GM18951 (cell line): ENCODE results near the gene MTNR1B.

ENCODE experiments used
- POLR2A ChIP-seq: IDR thresholded peaks from 4 replicates; pipeline ENCODE4 v1.6.1; 2011; ENCODE audit warnings: mild to moderate bottlenecking; ENCODE audit not compliant: insufficient read length, insufficient read depth; ENCODE audit errors: extremely low read depth
- in situ Hi-C: fragments of 300-500 bp; cut with MboI; formaldehyde crosslinking; loops from one replicate; pipeline ENCODE4 v1.12.0; 2022; ENCODE audit warnings: low sequenced_read_pairs, mixed read lengths, inconsistent platforms; ENCODE audit not compliant: unreplicated experiment

MTNR1B gene

DNA sequence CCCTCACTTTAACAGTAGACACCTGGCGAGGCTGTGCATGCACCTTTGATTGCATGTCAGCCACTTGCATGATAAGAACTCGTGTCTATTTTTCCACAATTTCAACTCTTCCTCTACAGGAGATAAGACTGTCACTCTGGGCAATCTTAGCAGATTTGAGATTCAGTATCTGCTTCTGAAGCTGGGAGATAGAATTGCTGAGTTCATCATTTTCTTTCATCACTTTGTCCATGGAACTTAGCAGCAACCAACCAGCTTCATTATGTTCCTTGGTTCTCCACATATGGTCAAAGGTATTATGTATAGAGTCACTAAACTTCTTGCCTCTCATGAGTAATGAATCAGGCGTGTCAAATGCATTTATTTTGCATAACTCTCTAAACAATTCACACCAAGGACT is 17.1 kb downstream of the MTNR1B start:
- TF ChIP-seq POLR2A: no peak
- in situ Hi-C loops: no loop called here

DNA sequence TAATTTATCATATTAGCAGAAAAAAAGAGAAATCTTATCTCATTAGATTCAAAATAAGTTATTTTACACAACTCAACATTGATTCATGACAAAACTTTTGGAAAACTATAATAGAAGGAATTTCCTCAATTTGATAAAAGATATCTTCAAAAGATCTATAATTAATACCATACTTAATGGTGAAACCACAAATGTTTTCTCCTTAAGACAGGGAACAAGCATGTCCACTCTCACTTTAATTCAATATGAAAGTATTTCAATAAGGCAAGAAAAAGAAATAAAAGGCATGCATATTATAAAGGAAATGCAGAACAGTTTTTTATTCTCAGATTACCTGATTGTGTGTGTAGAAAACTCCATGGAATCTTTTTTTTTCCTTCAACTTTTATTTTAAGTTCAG is 23.6 kb downstream of the MTNR1B start:
- in situ Hi-C loops: no loop called here

DNA sequence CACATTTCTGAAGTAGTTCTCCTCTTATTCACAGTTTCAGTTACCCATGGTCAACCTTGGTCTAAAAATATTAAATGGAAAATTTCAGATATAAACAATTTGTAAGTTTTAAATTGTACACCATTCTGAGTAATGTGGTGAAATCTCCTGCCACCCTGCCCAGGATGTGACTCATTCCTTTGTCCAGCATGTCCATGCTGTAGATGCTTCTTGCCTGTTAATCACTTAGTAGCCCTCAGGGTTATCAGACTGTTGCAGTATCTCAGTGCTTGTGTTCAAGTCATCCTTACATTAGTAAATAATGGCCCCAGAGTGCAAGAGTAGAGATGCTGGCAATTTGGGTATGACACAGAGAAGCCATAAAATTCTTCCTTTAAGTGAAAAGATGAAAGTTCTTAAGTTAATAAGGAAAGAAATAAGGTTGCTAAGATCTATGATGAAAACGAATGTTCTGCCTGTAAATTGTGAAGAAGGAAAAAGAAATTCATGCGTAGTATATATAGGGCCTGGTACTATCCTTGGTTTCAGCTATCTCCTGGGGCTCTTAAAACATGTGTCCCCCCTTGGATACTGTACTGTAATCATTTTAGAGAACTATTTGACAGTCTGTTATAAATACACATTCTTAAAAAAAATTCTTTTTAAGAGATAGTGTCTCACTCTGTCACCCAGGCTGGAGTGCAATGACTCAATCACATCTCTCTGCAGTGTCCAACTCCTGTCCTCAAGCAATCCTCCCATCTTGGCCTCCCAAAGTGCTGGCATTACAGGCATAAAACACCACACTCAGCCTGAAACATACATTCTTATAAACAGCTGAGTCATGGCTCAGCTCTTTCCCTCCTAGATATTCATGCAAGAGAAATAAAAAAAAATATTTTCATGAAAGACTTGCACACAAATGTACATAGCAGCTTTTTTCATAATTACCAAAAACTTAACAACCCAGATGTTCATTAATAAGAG is 31.3 kb downstream of the MTNR1B start:
- in situ Hi-C loops: no loop called here
- no peak for TF ChIP-seq POLR2A

More for the DNA sequence above, 23.6 kb downstream of the MTNR1B start:
- TF ChIP-seq POLR2A: no peak

- in situ Hi-C loops: no loop called here
- no peak for TF ChIP-seq POLR2A
Measured at GRCh38 chr11:93001806-93002205, 32.4 kb downstream of the MTNR1B start.

DNA sequence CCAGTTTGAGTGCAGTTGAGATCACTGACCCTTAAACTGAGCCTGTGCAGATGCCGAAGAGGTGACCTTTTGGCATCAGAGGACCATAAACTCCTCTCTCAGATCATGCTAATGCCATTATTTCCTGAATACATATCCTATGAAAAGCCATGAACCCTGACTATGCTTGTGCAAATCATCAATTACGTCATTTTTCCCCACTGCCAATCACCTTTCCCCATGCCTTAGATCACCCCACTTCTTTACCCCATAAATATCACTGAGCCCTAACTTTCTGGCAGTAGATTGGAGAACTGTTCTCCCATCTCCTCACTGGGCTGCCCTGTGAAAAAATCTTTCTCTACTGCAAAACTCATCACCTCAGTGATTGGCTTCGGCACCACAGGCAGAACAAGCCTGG is 32.9 kb downstream of the MTNR1B start:
- TF ChIP-seq POLR2A: no peak
- in situ Hi-C loops: no loop called here

DNA sequence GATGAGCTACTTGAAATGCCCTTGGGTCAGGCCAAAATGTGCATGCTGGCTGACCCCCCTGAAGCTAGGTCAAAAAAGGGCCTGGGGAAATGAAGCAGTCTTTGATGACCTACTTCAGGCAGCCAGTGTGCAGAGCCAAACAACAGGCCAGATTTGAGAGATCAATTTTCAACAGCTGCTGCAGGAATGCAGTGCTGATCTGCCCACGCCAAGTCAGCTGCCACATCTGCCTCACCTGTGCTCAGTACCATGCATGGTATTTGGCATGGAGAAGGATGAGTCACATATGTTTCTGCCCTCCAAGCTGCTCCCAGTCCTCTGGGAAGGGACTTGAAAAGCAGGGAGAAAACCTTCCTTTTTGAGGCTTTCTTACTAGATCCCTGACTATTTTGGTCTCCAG is 35.8 kb downstream of the MTNR1B start:
- no peak for TF ChIP-seq POLR2A
- in situ Hi-C loops: no loop called here

GRCh38 chr11:93013646-93014045 is 44.2 kb downstream of the MTNR1B start:
- in situ Hi-C loops: no loop called here
- TF ChIP-seq POLR2A: no peak

DNA sequence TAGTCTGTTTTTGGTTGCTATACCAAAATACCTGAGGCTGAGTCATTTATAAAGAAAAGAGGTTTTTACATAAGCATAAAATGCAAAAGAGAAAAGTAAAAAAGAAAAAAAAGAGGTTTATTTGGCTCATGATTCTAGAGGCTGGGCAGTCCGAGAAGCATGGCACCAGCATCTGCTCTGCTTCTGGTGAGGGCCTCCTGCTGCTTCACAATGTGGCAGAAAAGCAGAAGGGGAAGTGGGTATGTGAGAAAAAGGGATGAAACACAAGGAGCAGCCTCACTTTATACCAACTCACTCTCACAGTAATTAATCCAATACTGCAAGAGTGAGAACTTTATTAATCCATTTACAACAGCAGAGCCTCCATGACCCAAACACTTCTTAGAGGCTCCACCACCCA is 47.1 kb downstream of the MTNR1B start:
- no peak for TF ChIP-seq POLR2A
- in situ Hi-C loops: no loop called here

DNA sequence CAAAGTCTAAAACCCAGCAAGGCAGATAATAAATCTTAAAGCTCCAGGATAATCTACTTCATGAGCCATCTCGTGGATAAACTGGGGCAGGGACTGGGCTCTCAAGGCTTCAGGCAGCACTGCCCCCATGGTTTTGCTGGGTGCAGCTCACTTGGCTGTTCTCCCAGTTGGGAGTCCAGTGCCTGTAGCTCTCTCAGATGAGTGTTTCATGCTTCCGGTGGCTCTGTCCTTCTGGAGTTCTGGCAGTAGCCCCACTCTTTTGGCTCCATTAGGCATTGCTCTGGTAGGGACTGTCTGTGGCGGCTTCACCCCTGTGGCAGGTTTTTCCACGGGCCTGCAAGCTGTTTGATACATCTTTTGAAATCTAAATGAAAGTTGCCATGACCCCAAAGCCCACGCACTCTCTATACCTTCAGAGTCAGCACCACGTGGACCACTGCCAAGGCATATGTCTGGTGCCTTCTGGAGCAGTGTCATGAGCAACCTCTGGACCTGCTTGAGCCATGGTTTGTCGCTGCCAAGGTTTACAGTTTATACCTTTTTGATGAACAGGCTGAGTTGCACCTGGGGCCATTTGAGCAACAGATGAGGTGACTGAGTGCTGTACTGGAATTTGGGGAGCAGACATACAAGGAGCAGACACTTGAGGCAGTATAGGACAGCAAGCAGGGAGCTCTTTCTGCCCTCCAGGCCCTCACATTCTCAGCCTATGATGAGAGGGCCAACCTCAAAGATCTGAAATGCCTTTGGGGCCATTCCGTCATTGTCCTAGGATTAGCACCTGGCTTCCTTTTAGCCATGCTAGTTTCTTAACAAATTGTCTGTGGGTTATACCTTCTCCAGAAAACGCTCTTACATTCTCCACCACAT is 48.6 kb downstream of the MTNR1B start:
- in situ Hi-C loops: no loop called here

GRCh38 chr11:93020248-93021046 is 51.0 kb downstream of the MTNR1B start:
- in situ Hi-C loops: no loop called here
- no peak for TF ChIP-seq POLR2A

More for the DNA sequence above, 48.6 kb downstream of the MTNR1B start:
- TF ChIP-seq POLR2A: no peak

DNA sequence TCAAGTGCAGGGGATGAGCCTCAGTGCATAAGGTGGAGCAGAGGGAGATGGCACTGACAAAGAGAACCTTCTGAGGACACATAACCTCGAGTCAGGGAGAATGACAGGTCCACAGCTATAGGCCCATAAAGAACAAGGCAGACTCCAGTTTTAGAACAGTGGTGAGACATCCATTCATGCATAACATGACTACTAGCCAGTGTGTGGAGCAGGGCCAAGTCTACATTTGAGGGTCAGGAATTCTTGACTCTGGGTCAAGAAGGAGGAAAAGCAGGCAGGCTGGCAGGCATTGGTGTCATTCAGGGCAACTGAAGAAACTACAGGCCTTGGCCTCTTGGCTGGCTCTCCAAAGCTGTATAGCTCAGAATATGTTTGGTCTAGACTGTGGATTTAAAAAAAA is 54.9 kb downstream of the MTNR1B start:
- in situ Hi-C loops: no loop called here
- no peak for TF ChIP-seq POLR2A

GRCh38 chr11:93025558-93026255 is 56.3 kb downstream of the MTNR1B start:
- in situ Hi-C loops: no loop called here
- no peak for TF ChIP-seq POLR2A
